Glomerular endothelial cell (primary cell): Measurements from ENCODE around the gene OOSP1. TPM values are rescaled to one million over a fixed set of nuclear protein-coding genes. Genes with fewer than 3 reads are reported as not detected.
"Not testable (repeated sequence)": the region's sequence is repeated elsewhere in the genome, so short reads cannot be mapped to it uniquely, and the experiment has no call there.

Source experiments
- DNase-seq: peaks from one replicate; pipeline ENCODE4 v3.0.0-alpha.2; 2011; ENCODE audit warnings: low read depth, low spot score; ENCODE audit errors: extremely low read depth
- total RNA-seq: library from RNA; depleted of rRNA; stranded (reverse); fragments of >200 nt; gene quantifications from 2 replicates; pipeline ENCODE4 v1.2.3, GENCODE V29; 2015

The OOSP1 gene
- not detected in 2 replicates for total RNA-seq

- DNase-seq = no peak
Observed at GRCh38 chr11:59938132-59938531, at the start of gene OOSP1. OOSP1 (plus strand) TSS chr11:59938432; CDS start chr11:59938455, 23 bp downstream.

DNA sequence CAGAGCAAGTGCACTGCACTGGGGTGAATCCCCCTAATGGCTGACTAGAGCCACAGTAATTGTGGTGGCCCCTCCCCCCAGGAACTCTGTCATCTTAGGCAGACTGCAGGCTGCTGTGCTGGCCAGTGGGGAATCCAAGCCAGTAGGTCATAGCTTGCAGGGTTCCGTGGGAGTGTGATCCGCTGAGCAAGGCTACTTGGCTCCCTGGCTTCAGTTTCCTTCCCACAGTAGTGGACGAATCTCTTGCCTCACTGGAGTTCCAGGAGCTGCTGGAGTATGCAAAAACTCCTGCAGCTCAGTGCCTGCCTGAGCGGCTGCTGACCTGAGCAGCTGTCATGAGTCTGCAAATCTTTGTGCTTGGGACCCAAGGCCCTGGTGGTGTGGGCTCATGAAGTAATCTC lies 46.5 kb upstream of the OOSP1 start:
- DNase-seq = no peak

GRCh38 chr11:59894616-59895015 lies 43.6 kb upstream of the OOSP1 start:
- no peak for DNase-seq

- no peak for DNase-seq
Observed at GRCh38 chr11:59898046-59898445, 40.2 kb upstream of the OOSP1 start.

- no peak for DNase-seq
Observed at GRCh38 chr11:59898650-59899049, 39.6 kb upstream of the OOSP1 start.

DNA sequence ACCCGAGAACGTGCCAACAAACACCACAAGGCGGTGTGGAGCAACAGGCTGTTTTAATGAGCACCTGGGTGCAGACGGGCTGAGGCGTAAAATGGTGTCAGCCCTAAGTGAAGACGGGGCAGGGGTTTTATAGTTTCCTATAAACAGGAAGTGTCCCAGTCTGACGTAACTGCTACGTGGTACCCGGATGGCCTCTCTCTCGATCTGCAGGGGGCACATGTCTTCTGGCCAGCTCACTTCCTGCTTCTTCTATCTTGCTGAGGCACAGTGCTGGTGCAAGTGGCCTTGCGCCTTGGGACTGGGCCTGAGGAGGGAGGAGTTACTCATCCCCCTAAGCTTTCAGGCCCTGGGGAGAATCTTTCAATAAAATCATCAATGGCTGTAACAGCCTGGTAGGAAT lies 38.7 kb upstream of the OOSP1 start:
- no peak for DNase-seq

DNA sequence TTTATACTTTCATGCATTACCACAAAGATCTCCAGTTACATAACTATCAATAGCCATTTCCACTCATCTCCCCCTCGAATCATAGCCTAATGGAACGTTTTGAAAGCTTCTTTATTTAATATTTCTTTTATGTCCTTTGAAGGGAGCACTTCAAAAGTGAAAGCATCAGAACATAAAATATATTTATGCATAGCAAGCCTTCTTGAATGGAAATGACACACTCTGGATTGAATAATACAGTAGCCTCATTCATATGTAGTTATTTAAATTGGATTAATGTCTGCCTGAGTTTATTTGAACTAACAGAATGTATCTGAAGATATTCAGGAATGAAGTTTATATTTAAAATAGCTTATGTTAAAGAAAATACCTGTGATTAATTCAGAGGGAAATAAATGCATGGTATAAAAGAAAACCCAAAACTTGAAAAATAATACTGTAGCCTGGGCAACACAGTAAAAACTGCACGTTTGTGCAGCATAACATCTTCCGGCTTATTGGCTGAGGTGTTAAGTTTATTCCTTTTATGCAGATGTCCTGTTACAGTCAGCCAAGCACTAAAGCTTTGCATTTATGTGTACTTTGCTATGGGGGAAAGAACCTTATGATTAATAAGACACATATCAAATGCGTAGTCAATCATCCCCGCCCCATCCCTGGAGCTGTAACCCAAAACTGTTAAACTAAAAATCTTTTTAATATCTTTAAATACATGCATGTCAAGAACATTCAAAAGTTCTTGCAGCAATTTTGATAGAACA lies 37.7 kb upstream of the OOSP1 start:
- no peak for DNase-seq

DNA sequence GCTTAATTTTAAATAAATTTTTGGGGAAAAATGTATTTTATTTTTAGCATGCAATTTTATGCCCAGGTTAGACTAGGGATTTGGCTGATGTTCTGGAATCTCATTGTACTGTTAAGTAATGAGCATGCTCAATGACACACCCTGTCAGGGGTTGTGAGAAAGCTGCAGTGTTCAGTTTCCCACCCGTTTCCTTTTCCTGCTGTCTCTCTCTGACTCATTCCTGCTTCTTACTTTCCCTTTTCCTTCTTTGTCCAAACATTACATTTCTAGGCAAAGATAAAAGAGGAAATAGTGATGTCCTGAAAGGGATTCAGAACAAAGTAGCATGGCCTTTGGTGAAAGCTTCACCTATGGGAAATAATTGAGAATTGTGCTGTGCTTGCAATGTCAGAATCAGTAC lies 36.9 kb upstream of the OOSP1 start:
- DNase-seq = peak; percentile 90

DNA sequence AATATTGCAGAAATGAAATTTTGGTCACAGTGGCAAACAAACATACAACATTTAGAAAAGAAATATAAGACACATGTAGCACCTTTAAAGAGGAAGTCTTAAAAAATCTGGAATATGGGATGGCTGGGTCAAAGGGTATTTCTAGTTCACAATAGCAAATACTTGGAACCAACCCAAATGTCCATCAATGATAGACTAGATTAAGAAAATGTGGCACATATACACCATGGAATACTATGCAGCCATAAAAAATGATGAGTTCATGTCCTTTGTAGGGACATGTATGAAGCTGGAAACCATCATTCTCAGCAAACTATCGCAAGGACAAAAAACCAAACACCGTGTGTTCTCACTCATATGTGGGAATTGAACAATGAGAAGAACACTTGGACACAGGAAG lies 34.7 kb upstream of the OOSP1 start:
- not testable (repeated sequence) for DNase-seq

- DNase-seq = no peak
Observed at GRCh38 chr11:59918480-59918879, 19.8 kb upstream of the OOSP1 start.

DNA sequence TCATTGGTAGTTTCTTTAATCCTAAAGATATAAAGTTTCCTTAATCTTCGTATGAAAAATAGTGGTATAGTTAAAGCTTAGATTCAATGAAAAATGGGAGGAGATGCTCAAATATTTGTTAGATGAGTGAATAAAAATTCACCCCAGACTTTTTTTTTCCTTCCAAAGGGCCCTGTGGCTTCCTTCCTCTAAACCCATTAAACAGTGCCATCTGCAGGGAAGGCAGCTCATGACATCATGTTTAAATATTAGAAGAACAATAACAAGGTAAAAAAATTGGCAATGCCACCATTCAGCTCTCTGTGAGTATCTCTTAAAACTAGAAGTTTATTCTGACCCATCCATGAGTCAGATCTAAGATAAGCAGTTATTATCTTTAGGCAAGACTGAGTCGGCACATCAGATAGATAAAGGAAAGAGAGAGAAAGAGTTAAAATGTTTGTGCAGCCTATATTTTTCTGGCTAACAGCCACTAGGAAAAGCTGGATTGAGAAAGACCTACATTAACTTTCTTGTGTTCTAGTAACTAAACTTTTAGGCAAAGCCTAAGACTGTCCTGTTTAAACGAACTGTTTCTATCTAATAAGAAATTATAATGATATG lies 19.1 kb upstream of the OOSP1 start:
- DNase-seq = no peak

DNA sequence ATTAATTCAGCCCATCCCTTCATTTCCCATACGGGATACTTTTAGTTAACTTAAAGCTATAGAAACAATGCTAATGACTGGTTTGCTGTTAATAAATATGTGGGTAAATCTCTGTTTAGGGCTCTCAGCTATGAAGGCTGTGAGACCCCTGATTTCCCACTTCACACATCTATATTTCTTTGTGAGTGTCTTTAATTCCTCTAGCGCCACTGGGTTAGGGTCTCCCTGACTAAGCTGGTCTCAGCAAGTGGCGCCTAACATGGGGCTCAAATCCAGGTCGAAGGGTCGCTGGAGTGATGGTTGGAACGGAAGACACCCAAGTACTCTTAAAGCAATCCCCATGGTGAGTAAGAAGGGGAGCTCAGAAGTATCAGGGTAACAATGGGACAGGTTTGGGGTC lies 14.4 kb upstream of the OOSP1 start:
- DNase-seq = no peak

DNA sequence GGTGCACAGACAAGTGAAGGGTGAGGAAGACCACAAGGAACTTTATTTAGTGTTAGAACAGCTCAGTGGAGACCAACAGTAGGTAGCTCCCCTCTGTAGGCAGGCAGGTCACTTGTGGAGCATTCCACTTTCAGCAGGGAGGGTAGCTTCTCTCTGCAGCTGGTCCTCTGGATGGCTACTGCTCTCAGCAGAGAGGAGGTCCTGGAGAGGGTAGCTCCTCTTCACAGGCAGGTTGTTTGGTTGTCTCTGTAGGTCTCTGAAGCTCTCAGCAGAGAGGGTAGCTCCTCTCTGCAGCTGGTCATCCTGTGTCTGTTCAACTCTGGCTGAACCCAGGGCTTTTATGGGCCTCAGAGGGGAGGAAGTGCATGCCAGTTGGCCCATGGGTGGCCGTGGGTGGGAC lies 6.5 kb upstream of the OOSP1 start:
- DNase-seq = no peak

DNA sequence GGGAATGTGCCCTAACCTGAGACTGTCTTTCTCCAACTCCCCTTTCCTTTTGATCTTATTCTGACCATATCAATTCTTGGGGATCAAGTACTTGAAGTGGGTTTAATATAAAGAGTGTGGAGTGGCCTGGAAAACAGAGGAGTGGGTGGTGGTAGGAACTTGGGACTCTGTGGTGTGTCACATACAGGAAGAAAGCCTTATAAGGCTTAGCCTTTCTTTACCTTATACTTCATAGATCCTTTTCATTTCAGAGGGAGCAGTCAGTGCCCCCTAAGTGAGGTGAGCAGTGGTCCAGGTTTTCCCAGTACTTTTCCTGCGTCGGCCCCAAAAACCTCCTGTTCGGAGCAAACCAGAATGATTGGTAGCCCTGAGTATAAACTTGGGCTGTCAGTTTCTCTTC lies 486 bp downstream of the OOSP1 start:
- DNase-seq = no peak

DNA sequence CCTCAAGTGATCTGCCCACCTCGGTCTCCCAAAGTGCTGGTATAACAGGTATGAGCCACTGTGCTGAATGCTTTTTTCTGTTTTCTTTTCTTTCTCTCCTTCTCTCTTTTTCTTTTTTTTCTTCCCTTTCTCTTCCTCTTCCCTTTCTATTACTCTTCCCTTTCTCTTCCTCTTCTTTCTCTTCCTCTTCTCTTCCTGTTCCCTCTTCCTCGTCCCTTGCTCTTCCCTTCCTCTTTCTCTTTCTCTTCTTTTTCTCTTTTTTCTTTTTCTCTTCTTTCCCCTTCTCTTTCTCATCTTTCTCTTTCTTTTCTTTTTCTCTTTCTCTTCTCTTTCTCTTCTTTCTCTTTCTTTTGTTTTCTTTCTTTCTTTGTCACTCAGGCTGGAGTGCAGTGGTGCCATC lies 1.2 kb downstream of the OOSP1 start:
- DNase-seq = no peak

DNA sequence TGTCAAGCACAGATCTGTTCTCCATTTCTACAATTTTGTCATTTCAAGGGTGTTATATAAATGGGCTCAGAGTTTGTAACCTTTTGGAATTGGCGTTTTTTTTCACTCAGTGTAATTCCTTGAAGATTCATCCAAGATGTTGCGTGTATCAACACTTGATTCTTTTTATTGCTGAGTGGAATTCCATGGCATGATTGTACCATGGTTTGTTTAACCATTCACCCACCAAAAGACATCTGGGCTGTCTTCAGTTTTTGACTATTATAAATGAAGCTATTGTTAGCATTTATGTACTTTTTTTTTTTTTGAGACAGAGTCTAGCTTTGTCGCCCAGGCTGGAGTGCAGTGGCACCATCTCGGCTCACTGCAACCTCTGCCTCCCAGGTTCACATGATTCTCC lies 2.9 kb downstream of the OOSP1 start:
- no peak for DNase-seq

- DNase-seq = no peak
Observed at GRCh38 chr11:59943997-59944714, 5.9 kb downstream of the OOSP1 start.

- no peak for DNase-seq
Observed at GRCh38 chr11:59944720-59945119, 6.5 kb downstream of the OOSP1 start.

DNA sequence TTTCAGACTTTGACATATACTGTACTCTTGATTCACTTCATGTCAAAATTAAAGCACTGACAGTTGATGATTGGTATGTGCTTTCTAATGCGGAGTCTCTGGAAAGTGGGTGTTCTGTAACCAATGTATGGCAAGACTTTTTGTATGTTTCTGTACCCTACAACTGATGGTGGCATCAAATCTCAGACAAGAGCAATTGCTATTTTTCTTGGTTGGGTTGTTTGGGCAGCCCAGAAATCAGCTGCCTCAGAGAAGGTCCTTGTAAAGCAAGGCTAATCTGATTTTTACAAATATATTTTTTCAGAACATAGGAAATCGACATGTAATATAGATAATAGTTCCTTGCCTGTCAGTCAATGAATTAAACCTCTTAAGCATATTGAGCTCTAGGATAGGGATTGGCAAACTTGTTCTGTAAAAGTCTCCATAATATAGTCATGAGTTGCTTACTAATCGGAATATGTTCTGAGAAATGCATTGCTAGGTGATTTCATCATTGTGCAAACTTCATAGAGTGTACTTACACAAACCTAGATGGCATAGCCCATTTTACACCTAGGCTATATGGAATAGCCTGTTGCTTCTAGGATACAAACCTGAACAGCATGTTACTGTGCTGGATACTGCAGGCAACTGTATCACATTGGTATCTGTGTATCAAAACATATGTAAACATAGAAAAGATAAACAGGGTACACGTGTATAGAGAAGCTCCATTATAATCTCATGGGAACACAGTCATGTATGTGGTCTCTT lies 15.4 kb downstream of the OOSP1 start:
- no peak for DNase-seq

GRCh38 chr11:59954219-59954847 lies 16.1 kb downstream of the OOSP1 start:
- DNase-seq = no peak

DNA sequence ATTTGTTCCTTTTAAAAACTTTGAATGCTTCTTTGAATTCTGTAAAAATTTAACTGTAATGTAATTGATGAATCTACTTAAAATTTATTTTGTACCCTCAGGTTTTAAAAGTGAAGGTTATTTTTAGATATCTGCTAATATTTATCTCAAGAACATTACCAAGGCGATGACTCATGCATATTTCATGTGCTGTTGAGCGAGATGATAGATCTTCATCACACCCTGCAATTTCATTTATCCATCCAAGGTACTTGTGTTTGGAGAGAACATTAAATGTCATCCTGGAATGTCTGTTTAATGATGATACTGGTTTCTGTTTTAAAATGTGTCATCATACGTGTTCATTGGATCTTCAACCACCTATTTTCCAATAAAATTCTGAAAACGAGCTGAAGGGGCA lies 18.9 kb downstream of the OOSP1 start:
- DNase-seq = no peak
